Activated naive CD4-positive, alpha-beta T cell (primary cell): Measurements from ENCODE around the gene MEPE.

Experiments used
- DNase-seq, 4 experiments: peaks; one replicate each; lab custom pipeline; 2025; lab: John Stamatoyannopoulos, UW

The MEPE gene

GRCh38 chr4:87843936-87844335 is 11.2 kb downstream of the MEPE start:
- DNase-seq, result no peak

- DNase-seq, result no peak
Observed at GRCh38 chr4:87844452-87844851, 11.7 kb downstream of the MEPE start.

GRCh38 chr4:87846226-87846625 is 13.5 kb downstream of the MEPE start:
- no peak for DNase-seq

GRCh38 chr4:87848622-87849351 is 16.0 kb downstream of the MEPE start:
- DNase-seq, result no peak

GRCh38 chr4:87849612-87850011 is 16.8 kb downstream of the MEPE start:
- no peak for DNase-seq

- no peak for DNase-seq
Observed at GRCh38 chr4:87851332-87851731, 18.6 kb downstream of the MEPE start.

GRCh38 chr4:87851953-87852352 is 19.2 kb downstream of the MEPE start:
- DNase-seq, result no peak

- no peak for DNase-seq
Observed at GRCh38 chr4:87853108-87853507, 20.3 kb downstream of the MEPE start.

GRCh38 chr4:87853891-87854290 is 21.1 kb downstream of the MEPE start:
- DNase-seq, result no peak

GRCh38 chr4:87855559-87855958 is 22.8 kb downstream of the MEPE start:
- DNase-seq, result no peak

GRCh38 chr4:87856816-87857215 is 24.0 kb downstream of the MEPE start:
- no peak for DNase-seq

GRCh38 chr4:87857789-87858188 is 25.0 kb downstream of the MEPE start:
- DNase-seq, result no peak

- no peak for DNase-seq
Observed at GRCh38 chr4:87862236-87862635, 29.5 kb downstream of the MEPE start.

- DNase-seq, result no peak
Observed at GRCh38 chr4:87863486-87863885, 30.7 kb downstream of the MEPE start.

GRCh38 chr4:87864321-87864720 is 31.6 kb downstream of the MEPE start:
- no peak for DNase-seq

- DNase-seq, result no peak
Observed at GRCh38 chr4:87865288-87865687, 32.5 kb downstream of the MEPE start.

- no peak for DNase-seq
Observed at GRCh38 chr4:87865960-87866598, 33.3 kb downstream of the MEPE start.

GRCh38 chr4:87868522-87868921 is 35.8 kb downstream of the MEPE start:
- DNase-seq, result no peak

- DNase-seq, result no peak
Observed at GRCh38 chr4:87872028-87872427, 39.3 kb downstream of the MEPE start.

- no peak for DNase-seq
Observed at GRCh38 chr4:87875191-87875590, 42.4 kb downstream of the MEPE start.

- no peak for DNase-seq
Observed at GRCh38 chr4:87880106-87880505, 47.3 kb downstream of the MEPE start.

GRCh38 chr4:87881115-87881514 is 48.3 kb downstream of the MEPE start:
- DNase-seq, result no peak

- DNase-seq, result no peak
Observed at GRCh38 chr4:87882321-87882720, 49.6 kb downstream of the MEPE start.

GRCh38 chr4:87882861-87883260 is 50.1 kb downstream of the MEPE start:
- no peak for DNase-seq
